Endometrium (tissue), 2 donors: ENCODE measurements around the gene POU2F1.

Experiments used
- FAIRE-seq: peaks from 2 replicates; lab custom pipeline; 2012; peaks lifted over from hg19 to GRCh38; lab: Jason Lieb, UNC
- donor health status: control.
- donor health status: control.

The POU2F1 gene

DNA sequence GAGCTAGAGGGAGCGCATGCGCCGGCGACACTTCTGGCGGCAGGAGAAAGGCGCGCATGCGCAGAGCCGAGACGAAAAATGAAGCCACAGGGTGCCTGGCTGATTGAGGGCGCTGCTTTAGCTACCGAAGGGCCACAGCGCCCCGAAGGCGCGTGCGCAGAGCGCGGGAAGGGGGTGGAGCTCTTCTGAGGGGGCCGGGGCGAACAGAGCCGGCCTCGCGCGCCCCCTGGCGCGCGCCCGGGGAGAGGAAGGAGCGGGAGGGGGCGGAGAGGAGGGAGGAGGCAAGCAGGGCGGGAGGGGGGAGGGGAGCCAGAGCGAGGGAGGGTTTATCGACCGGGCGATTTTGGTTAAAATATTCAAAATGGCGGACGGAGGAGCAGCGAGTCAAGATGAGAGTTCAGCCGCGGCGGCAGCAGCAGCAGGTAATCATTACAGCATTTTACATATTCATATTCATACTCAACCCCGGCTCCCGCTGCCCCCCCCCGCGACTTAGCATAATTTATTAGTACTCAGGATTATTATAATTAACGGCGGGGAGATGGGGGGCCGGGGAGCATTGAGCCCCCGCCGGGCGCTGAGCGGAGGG is at the start of gene POU2F1:
TSS of gene POU2F1 (plus strand) at position 350 of the 589 bp plus-strand sequence. CDS start at position 362, 12 bp downstream.
- no peak for FAIRE-seq

DNA sequence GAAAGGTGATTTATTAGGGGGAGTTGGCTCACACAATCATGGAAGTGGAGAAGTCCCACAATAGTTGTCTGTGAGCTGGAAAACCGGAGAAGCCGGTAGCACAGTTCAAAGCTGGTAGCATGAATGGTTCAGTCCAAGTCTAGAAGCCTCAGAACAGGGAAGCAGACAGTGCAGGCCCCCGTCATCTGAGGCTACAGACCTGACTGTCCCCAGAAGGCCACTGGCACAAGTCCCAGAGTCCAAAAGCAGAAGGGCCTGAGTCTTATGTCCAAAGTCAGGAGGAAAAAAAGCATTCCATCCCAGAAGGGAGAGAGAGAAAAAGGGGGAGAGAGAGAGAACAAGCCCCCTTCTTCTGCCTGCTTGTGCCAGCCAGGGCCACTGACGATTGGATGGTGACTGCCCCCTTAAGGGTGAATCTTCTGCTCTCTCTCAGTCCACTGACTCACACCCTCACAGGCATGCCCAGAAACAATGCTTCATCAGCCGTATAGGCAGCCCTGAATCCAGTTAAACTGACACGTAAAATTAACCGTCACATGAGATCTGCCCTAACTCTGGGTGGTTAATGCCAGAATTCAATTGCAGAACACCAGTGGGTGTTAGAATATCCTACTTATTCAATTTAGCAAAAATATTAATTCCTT is 49.3 kb upstream of the POU2F1 start:
- no peak for FAIRE-seq

GRCh38 chr1:167173516-167174184 is 47.0 kb upstream of the POU2F1 start:
- no peak for FAIRE-seq

- no peak for FAIRE-seq
Measured at GRCh38 chr1:167175901-167176300, 44.8 kb upstream of the POU2F1 start.

GRCh38 chr1:167178831-167179230 is 41.9 kb upstream of the POU2F1 start:
- FAIRE-seq, result no peak

DNA sequence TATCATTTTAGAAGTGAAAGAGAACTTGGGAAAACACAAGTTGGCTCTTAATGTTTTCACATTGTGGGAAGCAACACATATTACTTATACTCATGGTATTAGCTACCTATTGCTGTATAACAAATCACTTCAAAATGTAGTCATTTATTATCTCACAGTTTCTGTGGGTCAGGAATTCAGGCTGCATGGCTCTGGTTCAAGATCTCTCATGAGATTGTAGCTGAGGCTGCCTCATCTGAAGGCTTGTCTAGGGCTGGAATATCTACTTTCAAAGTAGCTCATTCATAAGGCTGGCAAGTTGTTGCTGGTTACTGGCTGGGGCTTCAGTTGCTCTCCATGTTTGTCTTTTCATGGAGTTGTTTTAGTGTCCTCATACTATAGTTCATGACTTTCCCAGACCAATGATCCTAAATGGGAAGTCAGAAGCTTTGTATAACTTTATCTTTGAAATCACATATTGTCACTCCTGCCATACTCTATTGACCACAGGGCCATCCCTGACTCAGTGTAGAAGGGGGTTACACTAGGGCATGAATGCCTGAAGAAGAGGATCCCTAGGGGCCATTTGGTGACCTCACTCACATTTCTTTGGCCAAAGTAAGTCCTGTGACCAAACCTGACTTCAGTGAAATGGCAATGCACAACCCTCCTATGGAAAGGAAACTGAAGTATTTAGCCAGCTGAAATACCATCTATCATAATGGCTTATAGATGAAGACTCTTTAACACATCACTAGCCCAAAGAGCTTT is 37.9 kb upstream of the POU2F1 start:
- no peak for FAIRE-seq

DNA sequence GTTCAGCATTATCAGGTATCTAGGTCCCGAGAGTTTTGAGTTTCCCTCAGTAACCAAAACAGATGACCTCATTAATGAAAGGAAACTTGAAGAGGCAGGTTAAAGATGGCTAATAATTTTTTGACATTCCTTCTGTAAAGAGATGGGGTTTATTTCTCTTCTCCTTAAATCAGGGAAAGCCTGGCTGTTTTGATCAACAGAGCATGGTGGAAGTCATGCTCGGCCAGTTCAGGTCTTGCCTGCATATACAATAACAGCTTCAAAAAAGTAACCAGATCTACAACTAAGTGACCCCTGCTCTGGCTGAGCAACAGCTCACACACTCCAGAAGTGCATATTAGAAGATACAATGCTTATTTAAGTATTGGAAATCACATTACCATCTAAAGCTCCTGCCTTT is 36.6 kb upstream of the POU2F1 start:
- FAIRE-seq, result no peak

GRCh38 chr1:167185062-167185461 is 35.6 kb upstream of the POU2F1 start:
- no peak for FAIRE-seq

DNA sequence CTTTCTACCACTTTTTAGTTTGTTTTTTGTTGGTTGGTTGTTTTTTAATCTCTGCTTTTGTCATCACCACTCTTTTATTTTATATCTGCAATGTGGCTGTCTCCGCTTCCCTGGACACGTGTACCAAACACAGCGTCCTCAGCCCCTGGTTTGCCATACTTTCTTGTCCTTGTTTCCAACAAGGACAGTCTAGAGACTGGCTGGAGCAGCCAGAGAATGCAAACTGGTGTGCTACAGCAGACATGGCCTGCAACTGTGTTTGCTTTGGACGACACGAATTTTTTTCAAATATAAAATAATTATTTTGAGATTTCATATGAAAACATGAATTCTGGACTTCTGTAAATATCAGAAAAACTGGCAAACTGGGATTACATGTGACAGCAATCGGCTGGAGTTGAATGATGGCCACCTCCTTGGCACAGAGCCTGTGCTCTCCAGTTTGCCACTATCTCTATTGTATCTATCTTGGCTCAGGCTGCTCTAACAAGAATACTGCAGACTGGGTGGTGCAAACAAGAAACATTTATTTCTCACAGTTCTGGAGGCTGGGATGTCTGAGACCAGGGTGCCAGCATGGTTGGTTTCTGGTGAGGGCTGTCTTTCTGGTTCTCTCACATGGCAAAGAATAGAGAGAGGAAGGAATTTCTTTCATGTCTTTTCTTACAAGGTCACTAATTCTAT is 34.6 kb upstream of the POU2F1 start:
- no peak for FAIRE-seq

DNA sequence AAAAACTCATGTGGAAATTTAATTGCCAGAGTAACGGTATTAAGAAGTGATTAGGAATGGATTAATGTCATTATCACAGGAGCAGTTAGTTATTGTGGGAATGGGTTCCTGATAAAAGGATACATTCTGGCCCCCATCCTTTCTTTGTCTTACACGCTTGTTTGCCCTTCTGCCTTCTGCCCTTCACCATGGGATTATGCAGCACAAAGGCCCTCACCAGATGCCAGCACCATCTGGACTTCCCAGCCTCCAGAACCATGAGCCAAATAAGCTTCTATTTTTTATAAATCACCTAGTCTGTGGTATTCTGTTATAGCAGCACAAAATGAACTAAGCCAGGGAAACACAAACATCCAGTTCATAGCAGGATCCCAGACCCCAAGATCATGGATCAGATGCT is 33.9 kb upstream of the POU2F1 start:
- no peak for FAIRE-seq

- FAIRE-seq, result no peak
Measured at GRCh38 chr1:167190747-167191237, 29.9 kb upstream of the POU2F1 start.

DNA sequence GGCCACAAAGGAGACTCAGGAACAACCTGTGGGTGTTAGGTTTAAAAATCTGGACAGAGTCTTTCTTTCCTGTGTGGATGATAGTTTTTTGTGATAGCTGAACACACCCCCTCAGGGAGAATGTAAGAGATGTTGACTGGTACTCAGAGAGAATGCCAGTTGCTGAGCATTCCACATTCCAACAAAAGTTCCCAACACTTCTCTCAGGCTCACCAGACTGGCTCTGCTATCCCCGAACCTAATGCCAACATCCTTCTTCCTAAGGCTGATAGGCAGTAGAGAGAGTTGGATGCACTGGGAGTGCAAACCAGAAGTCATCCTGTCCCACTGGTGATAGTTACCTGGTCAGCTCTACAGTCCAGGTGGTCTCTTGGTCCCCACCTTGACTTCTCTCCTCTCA is 28.7 kb upstream of the POU2F1 start:
- FAIRE-seq, result no peak

DNA sequence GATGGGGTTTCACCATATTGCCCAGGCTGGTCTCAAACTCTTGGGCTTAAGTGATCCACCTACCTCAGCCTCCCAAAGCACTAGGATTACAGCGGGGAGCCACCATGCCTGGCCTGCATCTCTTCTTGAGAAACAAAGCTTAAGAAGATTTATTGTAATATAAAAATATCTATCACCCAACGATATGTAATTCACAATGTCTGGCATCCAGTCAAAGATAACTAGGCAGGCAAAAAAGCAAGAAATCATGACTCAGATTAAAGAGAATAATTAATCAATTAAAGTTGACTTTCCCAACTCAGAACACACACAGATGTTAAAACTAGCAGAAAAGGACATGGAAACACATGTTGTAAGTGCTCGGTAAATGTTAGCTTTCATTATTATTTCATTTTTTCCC is 26.5 kb upstream of the POU2F1 start:
- FAIRE-seq, result no peak

DNA sequence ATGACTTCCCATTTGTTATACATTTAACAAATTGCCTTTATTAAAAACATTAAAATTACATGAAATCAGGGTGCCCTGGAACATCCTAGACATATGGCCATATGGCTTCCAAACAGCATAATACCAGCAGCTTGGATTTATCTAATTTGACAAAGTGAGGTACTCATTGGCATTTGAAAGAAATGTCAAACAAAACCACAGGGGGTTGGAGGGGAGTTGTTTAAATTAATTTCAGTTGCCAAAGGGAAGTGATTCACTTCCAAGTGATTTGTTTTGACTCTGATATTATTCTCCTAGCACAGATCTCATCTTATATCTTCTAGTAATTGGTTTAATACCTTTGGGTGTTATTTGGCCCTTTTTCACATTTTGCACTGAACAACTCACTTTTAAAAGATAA is 24.5 kb upstream of the POU2F1 start:
- FAIRE-seq, result no peak

DNA sequence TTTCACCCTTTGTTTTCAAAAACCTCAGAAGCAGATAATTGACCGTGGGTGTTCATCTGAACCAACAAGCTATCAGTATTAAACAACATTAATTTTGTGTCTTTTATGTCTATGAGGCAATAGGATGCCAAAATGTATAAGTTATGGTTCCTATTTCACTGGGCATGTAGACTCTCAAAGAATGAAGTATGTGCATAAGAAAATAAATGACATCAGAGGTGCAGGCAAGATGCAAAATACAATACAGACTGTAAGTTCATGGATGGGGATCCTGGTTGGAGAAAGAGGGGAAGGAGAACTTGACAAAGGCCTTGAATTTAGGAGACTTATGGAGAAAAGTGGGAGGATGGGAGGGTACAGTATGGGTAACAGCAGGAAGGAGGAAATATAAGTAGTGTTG is 23.4 kb upstream of the POU2F1 start:
- no peak for FAIRE-seq

- no peak for FAIRE-seq
Measured at GRCh38 chr1:167197692-167198091, 23.0 kb upstream of the POU2F1 start.

DNA sequence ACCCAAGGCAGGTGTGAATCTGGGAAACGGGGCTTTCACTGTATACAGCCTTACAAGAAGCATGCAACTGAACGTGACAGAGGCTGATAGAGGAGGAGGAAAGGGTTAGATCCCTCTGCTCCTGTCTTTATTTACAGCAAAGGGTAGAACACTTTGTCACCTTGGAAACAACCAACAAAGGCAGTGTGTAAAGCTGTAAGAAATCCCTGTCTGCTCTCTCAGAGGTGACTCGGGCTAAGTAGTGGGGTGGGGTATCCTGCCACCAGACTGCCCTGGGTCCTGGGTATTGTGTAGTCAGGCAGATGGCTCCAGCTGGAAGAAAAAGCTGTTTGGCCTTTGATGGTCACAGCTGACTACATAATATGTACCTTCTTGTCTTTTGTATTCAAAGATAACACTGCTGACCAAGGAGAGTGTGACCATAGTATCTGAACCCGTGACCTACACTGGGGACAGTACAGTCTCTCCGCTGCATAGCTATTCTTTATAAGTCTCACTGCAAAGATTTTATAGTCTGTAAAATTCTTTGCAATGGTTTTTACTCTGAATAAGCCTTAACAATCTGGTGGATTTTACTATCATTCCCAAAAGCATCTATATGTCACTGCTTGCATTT is 22.1 kb upstream of the POU2F1 start:
- FAIRE-seq, result no peak

DNA sequence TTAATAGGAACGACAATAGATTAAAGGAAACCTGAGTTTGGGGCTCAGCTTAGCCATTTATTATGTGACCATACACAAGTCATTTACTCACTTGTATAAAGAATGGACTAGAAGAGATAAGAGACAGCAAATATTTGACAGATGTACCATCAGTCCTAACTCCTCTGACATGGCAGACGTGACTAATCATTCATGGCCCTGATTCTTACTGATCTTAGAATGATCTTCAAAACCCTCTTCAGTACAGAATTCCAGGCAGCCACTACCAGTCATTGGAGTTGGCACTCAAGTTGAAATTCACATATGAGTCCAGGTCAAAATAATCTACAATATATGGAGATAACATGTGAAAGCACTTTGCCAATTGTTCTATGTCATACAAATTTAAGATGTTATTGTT is 21.0 kb upstream of the POU2F1 start:
- FAIRE-seq, result no peak

DNA sequence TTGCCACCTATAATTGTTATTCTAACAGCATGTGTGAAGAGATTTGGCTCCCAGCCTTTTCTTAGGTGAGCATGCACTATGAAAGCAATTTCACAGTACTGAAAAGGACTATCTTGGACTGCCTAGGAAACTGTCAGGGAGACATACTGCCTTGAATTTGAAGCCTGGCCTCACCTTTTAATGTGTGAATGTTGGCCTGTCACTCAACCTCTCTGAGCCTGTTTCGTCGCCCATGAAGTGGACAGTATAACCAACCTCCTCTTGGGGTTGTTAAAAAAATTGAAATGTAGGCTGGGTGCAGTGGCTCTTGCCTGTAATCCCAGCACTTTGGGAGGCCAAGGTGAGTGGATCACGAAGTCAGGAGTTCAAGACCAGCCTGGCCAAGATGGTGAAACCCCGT is 20.4 kb upstream of the POU2F1 start:
- no peak for FAIRE-seq

DNA sequence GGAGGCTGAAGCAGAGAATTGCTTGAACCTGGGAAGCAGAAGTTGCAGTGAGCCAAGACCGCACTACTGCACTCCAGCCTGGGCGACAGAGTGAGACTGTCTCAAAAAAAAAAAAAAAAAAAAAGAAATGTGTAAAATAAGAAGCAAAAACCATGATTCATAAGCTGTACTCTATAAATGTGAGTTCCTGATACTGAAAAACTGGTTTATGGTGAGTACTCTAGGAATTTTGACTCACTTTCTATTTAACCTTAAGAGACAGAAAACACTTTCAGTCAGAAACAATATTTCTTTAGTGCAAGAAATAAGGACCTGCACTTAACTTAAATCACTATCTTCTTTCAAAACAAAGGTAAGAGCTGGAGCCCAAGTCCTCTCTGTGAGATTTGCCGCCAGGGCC is 19.9 kb upstream of the POU2F1 start:
- no peak for FAIRE-seq

GRCh38 chr1:167202049-167202448 is 18.6 kb upstream of the POU2F1 start:
- FAIRE-seq, result no peak
